K562 (cell line): ENCODE data around the gene NDUFB5.

Experiments
- CBFB ChIP-seq: sonication (generic); formaldehyde crosslinking; IDR thresholded peaks from 2 replicates; pipeline ENCODE4 v1.4.0; 2020; ENCODE audit warnings: mild to moderate bottlenecking, missing genetic modification reagents
- CEBPB ChIP-seq: fragments of 450-650 bp; IDR thresholded peaks from 2 replicates; pipeline ENCODE4 v1.6.1; 2016; ENCODE audit warnings: missing genetic modification characterization, missing compliant biosample characterization
- CREBBP ChIP-seq: IDR thresholded peaks from one replicate; pipeline ENCODE4 v1.6.1; 2012; ENCODE audit warnings: low read depth, mild to moderate bottlenecking, control low read depth, inconsistent platforms, low read length
- NFRKB ChIP-seq: fragments of 450-650 bp; IDR thresholded peaks from 2 replicates; pipeline ENCODE4 v1.6.1; 2016; ENCODE audit warnings: low read depth
- PCBP2 ChIP-seq: fragments of 200-400 bp; formaldehyde crosslinking; IDR thresholded peaks from 2 replicates; pipeline ENCODE4 v1.6.1; 2018; ENCODE audit warnings: low read length, low read depth, mild to moderate bottlenecking, moderate library complexity; ENCODE audit not compliant: poor library complexity, severe bottlenecking
- POLR2A ChIP-seq: fragments of 450-650 bp; conservative IDR thresholded peaks from 2 replicates; pipeline ENCODE4 v1.6.1; 2016
- ZNF76 ChIP-seq: fragments of 250-450 bp; sonication (Bioruptor Pico); IDR thresholded peaks from 2 replicates; pipeline ENCODE4 v1.4.0; 2020; ENCODE audit warnings: mild to moderate bottlenecking, moderate library complexity, borderline replicate concordance
- TF ChIP-seq, protein P1 (sequence below), 2 experiments: fragments of 450-650 bp in 1 of 2; sonication (generic) in 1 of 2; formaldehyde crosslinking in 1 of 2; IDR thresholded peaks; 2 replicates each; pipeline versions ENCODE4 v1.7.1 to v1.9.0; 2016 to 2022; ENCODE audit warnings: inconsistent platforms in 1 of 2, mild to moderate bottlenecking in 1 of 2, missing genetic modification reagents in 1 of 2
- TF ChIP-seq, protein P2 (sequence below): sonication (generic); formaldehyde crosslinking; IDR thresholded peaks from 2 replicates; pipeline ENCODE4 v1.8.1; 2023; ENCODE audit warnings: mild to moderate bottlenecking, missing genetic modification reagents
- TF ChIP-seq, protein P3 (sequence below): fragments of 450-650 bp; conservative IDR thresholded peaks from 2 replicates; pipeline ENCODE4 v1.6.1; 2016; ENCODE audit warnings: missing genetic modification characterization, low read depth, mild to moderate bottlenecking, missing compliant biosample characterization, moderate library complexity
- TF ChIP-seq, protein P4 (sequence below): fragments of 450-650 bp; formaldehyde crosslinking; IDR thresholded peaks from 2 replicates; pipeline ENCODE4 v1.4.0; 2022; ENCODE audit warnings: missing genetic modification characterization

DNA sequence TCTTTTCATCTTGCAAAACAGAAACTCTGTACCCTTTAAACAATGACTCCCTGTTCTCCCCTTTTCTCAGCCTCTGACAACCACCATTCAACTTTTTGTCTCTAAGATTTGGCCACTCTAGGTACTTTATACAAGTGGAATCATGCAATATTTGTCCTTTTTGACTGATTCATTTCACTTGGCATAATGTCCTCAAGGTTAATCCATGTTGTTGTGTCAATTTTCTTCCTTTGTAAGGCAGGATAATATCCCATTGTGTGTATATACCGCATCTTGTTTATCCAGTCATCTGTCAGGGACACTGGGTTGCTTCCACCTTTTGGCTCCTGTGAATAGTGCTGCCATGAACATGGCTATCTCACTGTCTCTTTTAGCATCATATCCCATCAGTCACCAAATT lies 58.5 kb downstream of the NDUFB5 start:
- TF ChIP-seq, protein P1, sequence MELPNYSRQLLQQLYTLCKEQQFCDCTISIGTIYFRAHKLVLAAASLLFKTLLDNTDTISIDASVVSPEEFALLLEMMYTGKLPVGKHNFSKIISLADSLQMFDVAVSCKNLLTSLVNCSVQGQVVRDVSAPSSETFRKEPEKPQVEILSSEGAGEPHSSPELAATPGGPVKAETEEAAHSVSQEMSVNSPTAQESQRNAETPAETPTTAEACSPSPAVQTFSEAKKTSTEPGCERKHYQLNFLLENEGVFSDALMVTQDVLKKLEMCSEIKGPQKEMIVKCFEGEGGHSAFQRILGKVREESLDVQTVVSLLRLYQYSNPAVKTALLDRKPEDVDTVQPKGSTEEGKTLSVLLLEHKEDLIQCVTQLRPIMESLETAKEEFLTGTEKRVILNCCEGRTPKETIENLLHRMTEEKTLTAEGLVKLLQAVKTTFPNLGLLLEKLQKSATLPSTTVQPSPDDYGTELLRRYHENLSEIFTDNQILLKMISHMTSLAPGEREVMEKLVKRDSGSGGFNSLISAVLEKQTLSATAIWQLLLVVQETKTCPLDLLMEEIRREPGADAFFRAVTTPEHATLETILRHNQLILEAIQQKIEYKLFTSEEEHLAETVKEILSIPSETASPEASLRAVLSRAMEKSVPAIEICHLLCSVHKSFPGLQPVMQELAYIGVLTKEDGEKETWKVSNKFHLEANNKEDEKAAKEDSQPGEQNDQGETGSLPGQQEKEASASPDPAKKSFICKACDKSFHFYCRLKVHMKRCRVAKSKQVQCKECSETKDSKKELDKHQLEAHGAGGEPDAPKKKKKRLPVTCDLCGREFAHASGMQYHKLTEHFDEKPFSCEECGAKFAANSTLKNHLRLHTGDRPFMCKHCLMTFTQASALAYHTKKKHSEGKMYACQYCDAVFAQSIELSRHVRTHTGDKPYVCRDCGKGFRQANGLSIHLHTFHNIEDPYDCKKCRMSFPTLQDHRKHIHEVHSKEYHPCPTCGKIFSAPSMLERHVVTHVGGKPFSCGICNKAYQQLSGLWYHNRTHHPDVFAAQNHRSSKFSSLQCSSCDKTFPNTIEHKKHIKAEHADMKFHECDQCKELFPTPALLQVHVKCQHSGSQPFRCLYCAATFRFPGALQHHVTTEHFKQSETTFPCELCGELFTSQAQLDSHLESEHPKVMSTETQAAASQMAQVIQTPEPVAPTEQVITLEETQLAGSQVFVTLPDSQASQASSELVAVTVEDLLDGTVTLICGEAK (IDR thresholded peaks at IDR 0.05): no peak
- TF ChIP-seq, protein P1 (CRISPR knock-in tag; IDR thresholded peaks at IDR 0.05): no peak
- TF ChIP-seq NFRKB (no peak), CREBBP (no peak), ZNF76 (no peak), PCBP2 (no peak), CBFB (no peak), POLR2A (no peak), CEBPB (tag) (no peak)
- TF ChIP-seq, protein P2, sequence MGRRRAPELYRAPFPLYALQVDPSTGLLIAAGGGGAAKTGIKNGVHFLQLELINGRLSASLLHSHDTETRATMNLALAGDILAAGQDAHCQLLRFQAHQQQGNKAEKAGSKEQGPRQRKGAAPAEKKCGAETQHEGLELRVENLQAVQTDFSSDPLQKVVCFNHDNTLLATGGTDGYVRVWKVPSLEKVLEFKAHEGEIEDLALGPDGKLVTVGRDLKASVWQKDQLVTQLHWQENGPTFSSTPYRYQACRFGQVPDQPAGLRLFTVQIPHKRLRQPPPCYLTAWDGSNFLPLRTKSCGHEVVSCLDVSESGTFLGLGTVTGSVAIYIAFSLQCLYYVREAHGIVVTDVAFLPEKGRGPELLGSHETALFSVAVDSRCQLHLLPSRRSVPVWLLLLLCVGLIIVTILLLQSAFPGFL: no peak
- TF ChIP-seq, protein P3, sequence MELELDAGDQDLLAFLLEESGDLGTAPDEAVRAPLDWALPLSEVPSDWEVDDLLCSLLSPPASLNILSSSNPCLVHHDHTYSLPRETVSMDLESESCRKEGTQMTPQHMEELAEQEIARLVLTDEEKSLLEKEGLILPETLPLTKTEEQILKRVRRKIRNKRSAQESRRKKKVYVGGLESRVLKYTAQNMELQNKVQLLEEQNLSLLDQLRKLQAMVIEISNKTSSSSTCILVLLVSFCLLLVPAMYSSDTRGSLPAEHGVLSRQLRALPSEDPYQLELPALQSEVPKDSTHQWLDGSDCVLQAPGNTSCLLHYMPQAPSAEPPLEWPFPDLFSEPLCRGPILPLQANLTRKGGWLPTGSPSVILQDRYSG (tag): no peak
- TF ChIP-seq, protein P4, sequence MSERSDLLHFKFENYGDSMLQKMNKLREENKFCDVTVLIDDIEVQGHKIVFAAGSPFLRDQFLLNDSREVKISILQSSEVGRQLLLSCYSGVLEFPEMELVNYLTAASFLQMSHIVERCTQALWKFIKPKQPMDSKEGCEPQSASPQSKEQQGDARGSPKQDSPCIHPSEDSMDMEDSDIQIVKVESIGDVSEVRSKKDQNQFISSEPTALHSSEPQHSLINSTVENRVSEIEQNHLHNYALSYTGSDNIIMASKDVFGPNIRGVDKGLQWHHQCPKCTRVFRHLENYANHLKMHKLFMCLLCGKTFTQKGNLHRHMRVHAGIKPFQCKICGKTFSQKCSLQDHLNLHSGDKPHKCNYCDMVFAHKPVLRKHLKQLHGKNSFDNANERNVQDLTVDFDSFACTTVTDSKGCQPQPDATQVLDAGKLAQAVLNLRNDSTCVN (CRISPR knock-in tag): no peak
